Skeletal muscle cell (primary cell): ENCODE measurements around the gene EEF1E1.

Experiments
- DNase-seq: peaks from one replicate; pipeline ENCODE4 v3.0.0-alpha.2; 2010; ENCODE audit warnings: low read depth
- H3K4me3 ChIP-seq: 2 replicates; pipeline ENCODE4 v1.5.1; 2011; ENCODE audit warnings: low read depth, mild to moderate bottlenecking, control low read depth, low read length, moderate library complexity

EEF1E1 gene

DNA sequence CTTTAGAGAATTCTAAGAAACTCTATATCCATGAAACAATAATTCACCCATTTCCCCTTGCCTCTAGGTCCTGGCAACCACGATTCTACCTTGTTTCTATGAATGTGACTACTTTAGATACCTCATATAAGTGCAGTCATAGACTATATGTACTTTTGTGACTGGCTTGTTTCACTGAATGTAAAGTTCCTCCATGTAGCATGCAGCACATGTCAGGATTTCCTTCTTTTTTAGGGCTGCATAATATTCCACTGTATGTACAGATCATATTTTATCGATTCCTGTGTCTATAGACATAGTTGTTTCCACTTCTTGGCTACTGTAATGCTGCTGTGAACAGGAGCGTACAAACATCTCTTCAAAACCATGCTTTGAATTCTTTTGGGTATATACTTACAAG lies 11.7 kb downstream of the EEF1E1 start:
- no peak for DNase-seq
- no peak overlapping the region for H3K4me3 ChIP-seq

DNA sequence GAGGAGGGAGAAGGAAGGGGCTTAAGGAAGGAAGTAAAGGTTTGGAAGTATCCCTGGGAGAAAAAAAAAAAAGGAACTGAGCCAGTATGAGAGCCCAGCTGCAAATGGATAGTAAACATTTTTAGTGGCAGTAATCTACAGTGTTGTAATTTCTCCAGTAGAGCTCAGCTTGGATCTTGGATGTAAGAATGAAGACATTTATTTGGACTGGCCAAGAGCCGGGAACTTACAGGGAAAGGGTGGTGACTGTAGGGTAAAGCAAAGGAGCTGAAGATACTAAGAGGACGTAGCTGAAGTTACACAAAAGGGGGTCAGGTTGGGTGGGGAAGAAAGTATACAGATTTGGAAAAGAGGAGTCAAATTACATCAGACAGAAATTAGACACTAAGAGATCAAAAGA lies 13.5 kb downstream of the EEF1E1 start:
- no peak overlapping the region for H3K4me3 ChIP-seq
- DNase-seq, result no peak

DNA sequence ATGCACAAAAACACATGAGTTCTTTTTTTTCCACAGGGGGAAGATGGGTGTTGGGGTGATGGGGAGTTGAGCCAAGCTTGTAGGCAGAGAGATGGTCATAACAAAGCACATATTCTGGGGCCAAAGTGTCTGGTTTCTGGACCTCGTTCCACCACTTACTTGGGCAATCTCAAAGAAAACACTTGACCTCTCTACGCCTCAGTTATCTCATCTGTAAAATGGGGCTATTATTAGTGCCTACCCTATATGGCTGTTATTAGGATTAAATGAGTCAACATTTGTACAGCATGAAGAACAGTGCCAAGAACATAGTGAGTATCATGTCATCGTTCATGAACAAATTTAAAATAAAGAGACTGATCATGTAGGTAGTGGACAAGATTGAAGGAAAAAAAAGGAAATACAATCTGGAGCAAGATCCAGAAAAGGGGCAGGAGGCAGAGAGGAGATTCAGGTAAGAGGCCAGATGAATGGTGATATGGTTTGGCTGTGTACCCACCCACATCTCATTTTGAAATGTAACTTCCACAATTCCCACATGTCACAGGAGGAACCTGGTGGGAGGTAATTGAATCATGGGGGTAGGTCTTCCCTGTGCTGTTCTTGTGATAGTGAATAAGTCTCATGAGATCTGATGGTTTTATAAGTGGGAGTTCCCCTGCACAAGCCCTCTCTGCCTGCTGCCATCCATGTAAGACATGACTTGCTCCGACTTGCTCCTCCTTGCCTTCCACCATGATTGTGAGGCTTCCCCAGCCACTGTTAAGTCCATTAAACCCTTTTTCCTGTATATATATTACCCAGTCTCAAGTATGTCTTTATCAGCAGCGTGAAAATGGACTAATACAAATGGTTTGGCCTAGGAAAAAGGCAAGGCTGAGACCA lies 14.2 kb downstream of the EEF1E1 start:
- no peak for DNase-seq

DNA sequence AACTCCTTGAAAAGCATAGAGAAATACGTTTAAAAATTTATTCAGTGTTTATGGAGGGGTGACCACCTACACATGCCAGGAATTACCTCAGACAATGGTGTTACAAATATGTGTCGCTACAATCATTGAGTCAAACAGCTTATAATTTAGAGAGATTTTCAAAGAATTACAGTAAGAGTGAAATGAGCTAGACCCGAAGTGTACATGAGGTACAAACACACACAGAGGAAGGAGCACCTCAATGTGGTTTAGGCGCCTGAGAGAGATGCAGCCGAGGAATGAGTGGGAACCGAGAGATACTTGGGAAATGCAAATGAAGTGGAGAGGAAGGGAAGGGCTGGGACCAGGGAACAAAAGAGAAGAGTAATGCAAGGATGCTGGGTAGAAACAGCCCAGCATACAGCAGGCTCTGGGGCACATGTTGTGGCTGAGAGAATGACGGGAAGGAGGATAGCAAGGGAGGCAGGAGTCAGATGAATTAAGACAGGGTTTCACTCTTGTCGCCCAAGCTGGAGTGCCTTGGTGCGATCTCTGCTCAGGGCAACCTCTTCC lies 15.5 kb downstream of the EEF1E1 start:
- DNase-seq, result no peak
- no peak overlapping the region for H3K4me3 ChIP-seq

More for the DNA sequence above, 14.2 kb downstream of the EEF1E1 start:
- no peak overlapping the region for H3K4me3 ChIP-seq

DNA sequence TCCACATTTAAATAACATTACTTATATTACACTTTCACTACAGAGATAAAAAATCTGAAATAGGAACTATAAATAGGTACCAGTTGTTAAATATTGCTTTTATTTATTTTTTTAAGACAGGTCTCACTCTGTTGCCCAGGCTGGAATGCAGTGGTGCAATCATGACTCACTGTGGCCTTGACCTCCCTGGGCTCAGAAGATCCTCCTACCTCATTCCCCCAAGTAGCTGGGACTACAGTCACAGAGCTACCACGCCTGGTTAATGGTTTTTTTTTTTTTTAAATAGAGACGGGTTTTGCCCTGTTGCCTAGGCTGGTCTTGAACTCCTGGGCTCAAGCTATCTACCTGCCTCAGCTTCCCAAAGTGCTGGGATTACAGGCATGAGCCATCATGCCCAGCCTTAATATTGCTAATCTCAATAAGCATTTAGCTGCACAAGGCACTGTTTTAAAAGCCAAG lies 17.3 kb downstream of the EEF1E1 start:
- peak; percentile 90 for DNase-seq
- no peak overlapping the region for H3K4me3 ChIP-seq

DNA sequence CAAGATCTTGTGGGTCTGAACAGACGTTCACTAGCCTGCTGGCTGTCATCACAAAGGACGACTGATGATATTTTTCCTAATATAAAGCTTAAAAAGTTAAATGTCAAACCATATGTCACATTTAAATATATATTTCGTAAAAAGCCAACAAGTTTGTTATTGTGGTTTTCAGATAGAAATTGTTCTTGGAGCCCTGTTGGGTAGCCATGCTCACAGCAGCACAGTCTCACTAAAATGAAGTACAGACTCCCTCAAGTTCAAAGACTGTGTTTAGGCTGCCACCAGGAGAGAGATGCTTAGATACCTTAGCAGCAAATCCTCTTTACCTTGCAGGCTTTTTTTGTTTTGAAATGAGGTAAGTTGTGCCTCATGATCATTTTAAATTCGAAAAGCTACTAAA lies 17.8 kb downstream of the EEF1E1 start:
- DNase-seq, result no peak
- no peak overlapping the region for H3K4me3 ChIP-seq

DNA sequence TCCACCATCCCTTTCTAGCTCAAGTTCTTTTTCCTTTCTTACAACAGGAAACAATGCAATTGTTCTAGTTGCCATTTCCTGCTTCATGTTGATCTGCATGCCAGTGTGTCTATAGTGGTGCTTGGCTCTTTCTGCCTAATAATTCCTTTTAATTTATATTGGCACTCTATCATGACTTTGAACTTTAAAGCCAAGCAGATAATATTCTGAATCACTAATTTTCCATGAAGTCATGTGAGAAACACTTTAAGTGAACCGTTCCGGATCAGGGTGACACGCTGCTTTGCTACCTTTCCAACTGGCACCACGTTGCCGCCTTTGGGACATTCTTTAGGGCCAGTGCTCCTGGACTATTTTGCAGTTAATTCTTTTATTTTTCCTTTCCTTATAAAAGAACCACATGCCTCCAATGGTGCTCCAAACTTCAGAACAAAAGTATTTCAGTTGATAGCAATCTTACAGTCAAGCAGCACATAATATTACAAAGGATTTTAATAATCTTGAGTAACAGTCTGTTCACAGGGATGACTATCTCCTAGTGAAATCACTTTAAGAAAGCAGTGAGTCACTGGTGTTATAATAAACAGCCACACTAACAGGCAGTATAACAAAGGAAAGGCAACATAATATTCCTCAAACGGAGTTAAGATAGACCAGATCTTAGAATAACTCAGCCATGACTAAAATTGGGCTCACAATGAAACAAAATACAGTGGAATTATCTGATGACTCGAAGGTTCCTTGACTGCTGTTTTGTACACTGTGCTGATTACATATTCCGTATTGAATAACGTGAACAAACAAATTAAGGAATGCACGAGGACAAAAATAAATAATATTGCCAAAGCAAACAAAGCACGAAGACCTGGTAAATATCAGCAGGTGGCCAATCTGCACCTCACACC lies 19.1 kb downstream of the EEF1E1 start:
- peak; percentile 76 for DNase-seq
- no peak overlapping the region for H3K4me3 ChIP-seq

DNA sequence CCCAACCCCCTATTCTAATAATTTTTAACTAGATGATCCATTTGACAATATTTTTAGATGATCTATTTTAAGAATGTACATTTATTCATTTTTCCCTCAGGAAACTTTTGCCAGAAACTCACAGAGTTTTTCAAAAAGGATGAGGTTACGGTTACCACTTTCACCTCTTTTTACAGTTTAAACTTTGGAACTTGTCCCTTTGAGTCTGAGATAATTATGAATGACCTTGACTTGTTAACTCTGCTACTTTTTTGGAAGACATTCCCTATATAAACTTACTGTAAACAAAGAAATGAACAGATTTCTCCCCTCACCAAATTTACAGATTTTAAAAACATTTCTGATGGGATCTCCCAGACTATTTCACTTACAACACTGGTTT lies 19.8 kb downstream of the EEF1E1 start:
- DNase-seq, result no peak
- no peak overlapping the region for H3K4me3 ChIP-seq

DNA sequence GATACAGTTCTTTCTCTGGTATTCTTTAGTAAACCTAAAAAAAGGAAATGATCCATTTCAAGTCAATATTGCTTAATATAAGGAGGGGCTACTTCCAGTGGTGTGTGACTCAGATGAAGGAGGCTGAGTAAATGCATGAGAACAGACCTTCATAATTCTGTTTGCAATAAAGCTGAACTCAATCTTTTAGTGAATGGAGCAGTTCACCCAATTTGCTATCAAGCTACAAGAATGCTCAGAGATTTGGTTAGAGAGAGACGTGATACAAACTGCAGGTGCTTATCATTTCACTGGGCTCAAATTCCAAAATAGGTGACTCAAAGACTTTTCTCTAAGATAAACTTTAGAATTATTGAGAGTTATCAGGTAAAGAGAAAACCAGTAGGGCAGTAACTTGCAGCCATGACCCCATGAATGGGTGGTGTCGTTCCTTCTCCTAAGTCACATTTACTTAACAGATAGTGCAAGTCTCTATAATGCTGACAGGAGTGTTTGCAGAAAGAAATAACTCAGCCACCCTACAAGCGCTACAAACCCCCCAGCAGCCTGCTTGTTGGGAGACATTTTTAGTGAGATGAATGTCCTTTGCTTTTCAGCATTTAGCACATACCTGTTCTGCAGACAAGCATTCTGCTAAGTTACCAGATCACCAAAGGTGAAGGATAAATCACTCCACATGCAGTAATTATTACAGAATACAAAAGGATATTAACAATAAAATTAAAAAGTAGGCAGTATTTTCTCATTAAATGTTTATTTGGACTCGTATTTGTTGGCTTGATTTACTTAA lies 21.8 kb downstream of the EEF1E1 start:
- peak; percentile 58 for DNase-seq
- no peak overlapping the region for H3K4me3 ChIP-seq

DNA sequence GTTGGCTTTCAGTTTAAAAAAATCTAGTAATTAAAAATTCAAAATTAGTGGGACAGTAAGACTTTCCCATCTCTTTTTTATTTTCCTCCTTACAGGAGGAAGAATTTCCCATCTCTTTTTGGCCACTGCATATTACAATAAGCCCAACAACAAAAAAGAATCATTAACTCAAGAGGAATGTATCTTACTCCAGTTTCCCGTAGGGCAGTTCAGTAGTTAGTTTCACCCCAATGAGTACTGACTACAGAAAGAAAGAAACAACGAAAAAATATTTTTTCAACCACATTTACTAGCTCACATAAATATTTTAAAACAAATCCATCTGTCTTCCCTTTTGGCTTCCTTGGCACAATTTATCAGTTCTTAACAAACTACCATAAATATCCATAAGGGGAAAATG lies 23.2 kb downstream of the EEF1E1 start:
- DNase-seq, result no peak
- no peak overlapping the region for H3K4me3 ChIP-seq

DNA sequence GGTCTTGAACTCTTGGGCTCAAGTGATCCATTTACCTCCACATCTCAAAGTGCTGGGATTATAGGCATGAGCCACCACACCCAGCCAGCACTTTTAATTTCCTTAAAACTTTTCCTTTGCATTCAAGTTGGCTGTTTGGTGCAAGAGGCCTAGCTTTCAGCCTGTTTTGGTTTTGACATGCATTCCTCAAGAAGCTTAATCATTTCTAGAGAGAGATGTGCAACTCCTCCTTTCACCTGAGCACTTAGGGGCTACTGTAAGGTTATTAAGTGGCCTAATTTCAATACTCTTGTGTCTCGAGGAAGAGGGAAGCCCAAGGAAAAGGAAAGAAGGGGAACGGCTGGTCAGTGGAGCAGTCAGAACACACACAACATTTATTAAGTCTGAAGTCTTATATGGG lies 24.4 kb downstream of the EEF1E1 start:
- no peak overlapping the region for H3K4me3 ChIP-seq
- no peak for DNase-seq

DNA sequence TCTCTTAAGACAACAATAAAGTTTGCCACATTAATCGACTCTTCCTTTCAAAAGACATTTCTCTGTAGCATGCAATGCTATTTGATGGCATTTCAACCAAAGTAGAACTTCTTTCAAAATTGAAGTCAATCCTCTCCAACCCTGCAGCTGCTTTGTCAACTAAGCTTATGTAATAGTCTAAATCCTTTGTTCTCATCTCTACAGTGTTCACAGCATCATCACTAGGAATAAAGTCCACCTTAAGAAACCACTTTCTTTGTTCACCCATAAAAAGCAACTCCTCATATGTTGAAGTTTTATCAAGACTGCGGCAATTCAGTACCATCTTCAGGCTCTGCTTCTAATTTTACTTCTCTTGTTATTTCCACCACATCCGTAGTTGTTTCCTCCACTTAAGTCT lies 26.6 kb downstream of the EEF1E1 start:
- H3K4me3 ChIP-seq, result no peak overlapping the region
- DNase-seq, result no peak

DNA sequence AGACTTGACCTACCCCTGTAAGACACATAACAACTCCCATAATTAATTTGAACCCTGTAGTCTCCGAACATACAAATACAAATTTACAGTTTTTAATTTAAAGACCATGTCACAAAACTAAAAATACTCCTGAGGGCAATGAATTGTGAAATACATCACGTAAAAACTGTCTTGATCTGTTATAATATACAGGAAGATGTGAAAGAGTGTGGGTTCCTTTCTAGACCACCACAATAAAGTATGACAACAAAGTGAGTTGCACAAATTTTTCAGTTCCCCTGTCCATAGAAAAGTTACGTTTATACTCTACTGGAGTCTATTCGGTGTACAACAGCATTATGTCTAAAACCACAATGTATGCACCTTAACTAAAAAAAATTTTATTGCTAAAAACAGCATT lies 27.2 kb downstream of the EEF1E1 start:
- H3K4me3 ChIP-seq, result no peak overlapping the region
- DNase-seq, result no peak

DNA sequence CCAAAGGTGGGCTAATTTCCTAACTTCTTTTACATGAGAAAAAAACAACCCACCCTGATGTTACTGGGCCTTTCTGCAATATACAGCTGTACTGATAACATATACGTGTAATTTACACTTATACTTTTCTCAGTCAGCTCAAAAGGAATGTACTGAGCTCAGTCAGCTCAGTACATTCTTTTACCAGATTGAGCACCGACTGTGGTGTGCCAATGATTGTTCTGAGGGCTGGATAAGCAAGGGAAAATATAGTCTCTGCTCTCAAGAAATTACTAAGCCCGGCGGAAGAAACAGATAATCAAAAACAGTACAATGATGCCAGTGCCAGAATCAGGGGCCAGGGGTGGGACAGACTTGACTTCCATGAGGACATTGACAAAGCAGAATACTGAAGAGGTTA lies 28.1 kb downstream of the EEF1E1 start:
- no peak for DNase-seq
- H3K4me3 ChIP-seq, result no peak overlapping the region

DNA sequence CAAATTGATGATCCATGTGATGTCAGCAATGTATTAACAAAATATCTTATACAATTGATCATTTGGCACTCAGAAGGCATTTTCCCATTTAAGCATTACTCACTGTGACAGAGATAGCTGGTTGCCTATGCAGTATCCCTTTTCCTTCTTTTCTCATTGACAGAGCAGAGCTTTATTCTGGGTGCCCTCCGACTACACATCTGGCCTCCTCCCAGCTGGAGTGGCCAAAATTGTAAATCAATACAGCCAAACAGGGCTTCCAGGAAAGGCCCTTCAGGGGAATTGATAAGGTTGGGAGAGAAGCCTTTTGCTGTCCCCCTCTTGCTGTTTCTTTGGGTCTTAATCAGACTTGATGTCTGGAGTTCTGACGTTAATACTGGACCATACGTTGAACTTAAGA lies 28.6 kb downstream of the EEF1E1 start:
- H3K4me3 ChIP-seq, result no peak overlapping the region
- DNase-seq, result no peak

DNA sequence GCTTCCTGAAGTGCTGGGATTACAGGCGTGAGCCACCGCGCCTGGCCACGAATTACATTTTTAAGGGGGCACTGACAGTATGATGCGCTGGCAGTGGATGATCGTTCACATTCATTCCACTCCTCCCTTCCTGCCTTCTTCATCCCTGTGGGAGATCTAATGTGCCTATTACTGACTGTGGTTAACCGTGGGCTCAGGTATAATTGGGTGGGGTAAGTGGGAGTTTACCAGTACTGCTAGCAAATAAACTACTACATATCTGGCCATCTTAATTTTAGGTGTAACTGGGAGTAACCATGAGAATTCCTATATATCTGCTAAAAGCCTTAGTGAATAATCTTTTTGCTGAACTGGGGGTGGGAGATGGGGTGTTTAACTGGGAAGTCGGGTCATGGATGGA lies 31.6 kb downstream of the EEF1E1 start:
- DNase-seq, result no peak
- H3K4me3 ChIP-seq, result no peak overlapping the region

DNA sequence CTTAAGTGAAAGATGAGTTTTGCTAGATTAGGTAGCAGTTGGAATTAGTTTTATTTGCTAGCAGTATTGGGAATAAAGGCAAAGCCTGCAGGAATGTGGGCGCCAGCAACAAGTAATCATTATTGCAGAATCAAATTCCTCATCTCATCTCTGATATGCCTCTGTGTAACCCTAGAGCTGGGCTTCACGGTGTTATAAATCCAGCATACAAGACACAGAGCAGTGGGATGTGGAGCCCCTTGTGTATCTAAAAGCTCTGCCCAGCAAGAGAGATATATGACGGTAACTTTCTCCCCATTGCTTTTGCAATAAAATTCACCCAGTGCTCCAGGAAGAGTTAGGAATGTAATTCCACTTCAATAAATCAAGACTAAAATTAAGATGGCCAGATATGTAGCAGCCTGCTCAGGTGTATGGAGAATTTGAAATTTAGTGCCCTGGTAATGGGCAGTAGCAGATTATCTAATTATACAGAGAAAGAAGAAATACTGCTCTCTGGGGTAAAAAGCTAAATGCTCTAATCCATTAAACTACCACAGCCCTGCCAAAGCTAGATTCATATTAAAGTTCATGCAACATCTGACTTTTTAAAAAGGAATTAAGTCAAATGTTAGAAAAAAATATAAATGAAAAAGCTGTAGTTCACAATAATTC lies 32.6 kb downstream of the EEF1E1 start:
- no peak for DNase-seq
- no peak overlapping the region for H3K4me3 ChIP-seq

DNA sequence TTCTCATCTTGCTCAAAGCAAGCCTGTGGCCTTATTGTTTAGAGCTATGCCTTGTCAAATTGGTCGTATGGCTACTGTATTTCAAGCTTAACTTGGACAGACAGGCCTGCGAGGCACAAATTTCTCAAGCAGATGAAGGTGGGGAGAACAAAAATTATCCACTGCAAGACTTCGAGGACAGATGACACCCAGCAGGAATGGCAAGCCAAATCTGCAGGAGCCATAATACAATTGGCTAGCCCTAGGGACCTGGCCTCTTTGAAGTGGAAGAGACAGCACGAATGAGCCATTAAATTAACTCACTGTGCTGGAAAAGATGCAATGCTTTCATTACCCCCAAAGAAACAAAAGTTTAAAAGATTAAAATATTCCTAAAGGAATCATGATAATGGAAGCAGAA lies 33.2 kb downstream of the EEF1E1 start:
- no peak overlapping the region for H3K4me3 ChIP-seq

DNA sequence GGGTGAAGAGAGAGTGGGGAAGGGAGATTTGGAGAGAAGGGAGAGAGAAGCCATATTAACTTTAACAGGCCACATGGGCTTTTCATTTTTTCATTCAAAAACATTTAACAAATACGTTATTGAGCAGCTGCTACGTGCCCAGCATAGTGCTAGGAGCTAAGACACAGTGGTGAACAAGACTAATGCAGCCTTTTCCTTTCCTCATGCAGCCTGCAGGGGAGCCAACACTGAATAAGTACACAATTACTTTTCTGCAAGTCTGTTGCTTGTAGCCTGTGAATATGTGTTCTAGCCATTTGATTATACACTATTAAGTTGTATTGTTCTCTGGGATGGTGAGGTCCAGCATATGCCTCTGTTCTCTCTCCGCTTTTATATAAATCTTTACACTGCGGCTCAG lies 36.2 kb downstream of the EEF1E1 start:
- DNase-seq, result no peak
- no peak overlapping the region for H3K4me3 ChIP-seq

More for the DNA sequence above, 33.2 kb downstream of the EEF1E1 start:
- DNase-seq, result no peak
